BLaER1 treated with 17β-estradiol and CSF1 and Interleukin-3, amounts not matched to agents 10 nM and 100 nM (cell line): Measurements from ENCODE around the gene CAPN7.

ENCODE experiments used
- H3K27ac ChIP-seq, 11 experiments: shearing (Covaris generic); formaldehyde crosslinking; 2 replicates each; pipeline ENCODE4 v1.8.1; 2022
- H3K27me3 ChIP-seq, 11 experiments: shearing (Covaris generic); formaldehyde crosslinking; 2 replicates each; pipeline ENCODE4 v1.8.1; 2022
- H3K36me3 ChIP-seq, 11 experiments: shearing (Covaris generic); formaldehyde crosslinking; 2 replicates each; pipeline ENCODE4 v1.8.1; 2022
- H3K4me1 ChIP-seq, 10 experiments: shearing (Covaris generic); formaldehyde crosslinking; 2 replicates each; pipeline ENCODE4 v1.8.1; 2022
- H3K4me2 ChIP-seq, 11 experiments: shearing (Covaris generic); formaldehyde crosslinking; 2 replicates each; pipeline ENCODE4 v1.8.1; 2022
- H3K4me3 ChIP-seq, 10 experiments: shearing (Covaris generic); formaldehyde crosslinking; 2 replicates each; pipeline ENCODE4 v1.8.1; 2022
- H3K9ac ChIP-seq, 11 experiments: shearing (Covaris generic); formaldehyde crosslinking; 2 replicates each; pipeline ENCODE4 v1.8.1; 2022
- H3K9me3 ChIP-seq, 11 experiments: shearing (Covaris generic); formaldehyde crosslinking; replicated peaks in 1 of 11; 2 replicates each; pipeline ENCODE4 v1.8.1; 2022
- H4K20me1 ChIP-seq, 11 experiments: shearing (Covaris generic); formaldehyde crosslinking; 2 replicates each; pipeline ENCODE4 v1.8.1; 2022
- Cebpa-rat ChIP-seq, 11 experiments: shearing (Covaris generic); IDR thresholded peaks; 2 replicates each; pipeline ENCODE4 v1.8.1; 2022

CAPN7 gene

DNA sequence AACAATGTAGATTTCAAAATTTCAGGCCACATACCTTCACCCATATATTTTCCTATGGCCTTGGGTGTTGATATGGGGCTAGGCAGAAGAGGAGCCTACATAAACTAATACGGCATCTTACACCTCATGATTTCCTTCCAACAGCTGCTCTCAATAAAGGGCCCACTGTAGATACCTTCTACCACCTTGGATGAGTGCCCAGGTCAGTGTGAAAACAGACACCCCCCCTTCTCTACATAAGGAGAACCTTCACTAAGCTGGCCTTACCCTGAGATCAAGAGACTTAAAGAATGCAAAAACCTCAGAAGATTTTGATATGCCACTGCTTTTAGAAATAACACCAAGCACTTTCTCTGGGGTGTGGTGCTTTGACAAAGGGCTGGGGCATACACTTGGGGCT is 83.6 kb downstream of the CAPN7 start:
- no peak for TF ChIP-seq Cebpa-rat (IDR thresholded peaks at IDR 0.05)
- H3K4me3 ChIP-seq, result no peak overlapping the region
- no peak overlapping the region for H3K9ac ChIP-seq
- peak overlapping the region; percentile 73 to 98 (median 88) for H3K4me2 ChIP-seq
- H3K4me1 ChIP-seq, result peaks cover 46 to 100% (median 90%) of the 10 kb centered on the region in 10 experiments
- no peaks in the 10 kb centered on the region for H4K20me1 ChIP-seq
- peaks cover 0 to 6% (median 0%) of the 10 kb centered on the region in 11 experiments; a peak in 1 of 22 replicates for H3K9me3 ChIP-seq
- peaks cover 0 to 14% (median 0%) of the 10 kb centered on the region in 11 experiments; a peak in 6 of 22 replicates for H3K36me3 ChIP-seq
- H3K27me3 ChIP-seq, result no peaks in the 10 kb centered on the region; a peak in 1 of 22 replicates
- peak overlapping the region in 7 of 11 experiments; percentile 24 to 87 (median 70); a peak in 10 of 22 replicates for H3K27ac ChIP-seq

DNA sequence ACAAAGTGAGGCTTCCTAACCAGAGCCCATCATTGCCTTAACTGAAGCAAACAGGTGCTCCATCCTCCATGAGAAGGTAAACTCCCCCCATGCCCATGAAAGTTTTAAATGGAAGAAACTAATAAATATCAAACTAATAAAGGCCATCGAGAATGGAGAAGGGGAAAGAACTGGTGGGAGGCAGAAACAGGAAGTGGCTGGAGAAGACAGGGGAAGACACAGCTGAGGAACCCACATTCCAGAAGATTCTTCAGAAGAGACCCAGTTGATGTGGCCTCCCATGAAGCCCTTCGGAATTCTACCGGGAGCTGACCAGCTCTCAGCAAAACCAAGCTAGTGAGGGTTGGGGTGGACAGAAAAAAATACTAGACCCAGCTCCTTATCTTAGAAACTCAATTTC is 84.7 kb downstream of the CAPN7 start:
- Histone ChIP-seq H3K27ac (peak overlapping the region in 10 of 11 experiments; percentile 24 to 87 (median 73); a peak in 18 of 22 replicates), H3K4me2 (peak overlapping the region; percentile 73 to 98 (median 88)), H3K9ac (peak overlapping the region in 7 of 11 experiments; percentile 22 to 72 (median 55); a peak in 8 of 22 replicates), H3K4me1 (peaks cover 47 to 100% (median 94%) of the 10 kb centered on the region in 10 experiments), H4K20me1 (no peaks in the 10 kb centered on the region), H3K27me3 (no peaks in the 10 kb centered on the region; a peak in 1 of 22 replicates), H3K36me3 (peaks cover 0 to 15% (median 0%) of the 10 kb centered on the region in 11 experiments; a peak in 6 of 22 replicates), H3K4me3 (no peak overlapping the region; a peak in 1 of 20 replicates), H3K9me3 (peaks cover 0 to 8% (median 0%) of the 10 kb centered on the region in 11 experiments; a peak in 2 of 22 replicates)
- TF ChIP-seq Cebpa-rat (IDR thresholded peaks at IDR 0.05), result no peak

DNA sequence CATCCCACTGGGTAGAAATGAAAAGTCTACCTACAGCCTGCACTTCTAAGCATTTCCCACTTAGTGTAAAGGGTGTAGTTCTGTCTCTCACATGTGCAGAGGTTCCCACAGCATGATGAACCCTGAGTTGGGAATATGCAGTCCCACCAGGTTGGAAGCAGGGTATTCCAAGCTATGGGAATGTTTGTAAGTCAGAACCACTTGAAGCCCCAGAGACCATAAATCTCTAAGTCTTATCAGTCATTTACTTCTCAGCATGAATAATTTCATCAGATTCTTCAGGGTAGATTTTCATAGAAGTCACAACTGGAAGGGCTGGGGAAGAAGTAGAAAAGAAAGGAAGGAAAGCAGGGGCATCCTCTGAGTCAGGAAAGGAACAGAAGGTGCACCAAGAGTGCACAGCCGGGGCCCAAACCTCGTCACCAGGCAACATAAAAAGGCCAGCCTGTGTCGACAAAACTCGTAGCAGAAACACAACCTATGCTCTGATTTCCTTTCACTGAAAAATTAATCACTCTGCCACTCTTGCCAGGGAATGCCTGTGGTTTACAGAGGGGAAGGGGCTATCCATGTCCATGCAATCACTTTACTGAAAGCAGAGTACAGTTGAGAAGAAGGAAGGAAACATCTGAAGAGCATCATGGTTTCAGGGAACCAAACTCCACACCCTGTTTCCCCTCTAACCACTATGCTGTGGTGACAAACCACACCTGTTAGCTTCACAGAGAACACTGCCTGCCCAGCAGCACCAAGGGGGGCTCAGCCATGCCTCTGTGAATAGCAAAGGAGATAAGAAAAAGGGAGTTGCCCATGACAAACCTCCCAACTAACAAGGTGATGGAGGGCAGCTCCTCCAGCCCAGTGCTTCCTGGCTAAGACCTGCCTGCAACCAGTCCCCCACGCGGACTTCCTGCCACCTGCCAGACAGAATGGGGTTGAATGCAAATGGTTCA is 85.8 kb downstream of the CAPN7 start:
- peak overlapping the region in 10 of 11 experiments; percentile 22 to 72 (median 55); a peak in 17 of 22 replicates for H3K9ac ChIP-seq
- peaks cover 47 to 100% (median 98%) of the 10 kb centered on the region in 10 experiments for H3K4me1 ChIP-seq
- peak overlapping the region; percentile 73 to 98 (median 88) for H3K4me2 ChIP-seq
- H3K4me3 ChIP-seq, result peak overlapping the region in 3 of 10 experiments; percentile 19 to 38 (median 36); a peak in 5 of 20 replicates
- H3K9me3 ChIP-seq, result peaks cover 0 to 18% (median 0%) of the 10 kb centered on the region in 11 experiments; a peak in 6 of 22 replicates
- H3K36me3 ChIP-seq, result peaks cover 0 to 9% (median 0%) of the 10 kb centered on the region in 11 experiments; a peak in 1 of 22 replicates
- peak in 6 of 11 experiments; percentile 10 to 62 (median 40); a peak in 5 of 22 replicates for TF ChIP-seq Cebpa-rat (IDR thresholded peaks at IDR 0.05)
- no peaks in the 10 kb centered on the region for H4K20me1 ChIP-seq
- H3K27ac ChIP-seq, result peak overlapping the region; percentile 24 to 87 (median 71); a peak in 20 of 22 replicates
- H3K27me3 ChIP-seq, result no peaks in the 10 kb centered on the region; a peak in 1 of 22 replicates

DNA sequence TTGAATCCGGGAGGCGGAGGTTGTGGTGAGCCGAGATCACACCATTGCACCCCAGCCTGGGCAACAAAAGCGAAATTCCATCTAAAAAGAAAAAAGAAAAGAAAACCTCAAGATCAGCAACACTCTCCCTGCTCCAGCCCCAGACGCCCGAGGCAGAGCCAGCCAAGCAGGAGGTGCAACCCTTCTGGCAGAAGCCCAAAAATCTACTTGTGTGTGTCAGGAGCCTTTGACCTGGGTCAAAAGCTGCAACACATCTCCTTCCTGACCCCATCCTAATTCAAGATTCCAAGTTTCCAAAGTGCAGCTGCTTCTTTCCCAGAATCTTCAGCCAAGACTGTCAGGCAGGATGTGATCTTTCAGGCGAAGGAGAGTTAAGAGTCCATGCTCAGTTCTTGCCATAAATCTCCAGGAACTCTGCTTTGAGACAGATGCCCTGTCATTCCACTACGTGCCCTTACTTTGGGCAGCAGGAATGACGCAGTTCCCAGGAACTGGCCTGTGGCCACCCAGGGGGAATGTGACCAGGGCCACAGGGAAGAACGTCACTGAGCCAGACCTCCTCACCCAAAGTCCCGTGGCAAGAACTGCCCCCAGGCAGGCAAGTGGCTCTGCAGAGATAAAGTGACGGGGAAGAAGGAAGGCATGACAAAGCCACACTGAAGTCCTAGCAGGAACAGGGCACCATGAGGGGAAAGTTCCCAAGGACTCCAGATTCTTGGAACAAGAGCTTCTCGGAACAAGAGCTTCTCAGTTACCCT is 86.9 kb downstream of the CAPN7 start:
- Histone ChIP-seq H3K4me3 (no peak overlapping the region), H3K9ac (peak overlapping the region in 5 of 11 experiments; percentile 3 to 49 (median 34); a peak in 7 of 22 replicates), H4K20me1 (no peaks in the 10 kb centered on the region), H3K27me3 (no peaks in the 10 kb centered on the region; a peak in 1 of 22 replicates), H3K4me2 (peak overlapping the region; percentile 73 to 98 (median 88)), H3K4me1 (peaks cover 47 to 100% (median 88%) of the 10 kb centered on the region in 10 experiments), H3K9me3 (peaks cover 0 to 24% (median 0%) of the 10 kb centered on the region in 11 experiments; a peak in 7 of 22 replicates), H3K36me3 (peaks cover 0 to 9% (median 0%) of the 10 kb centered on the region in 11 experiments; a peak in 2 of 22 replicates), H3K27ac (peak overlapping the region; percentile 0 to 87 (median 70); a peak in 19 of 22 replicates)
- TF ChIP-seq Cebpa-rat (IDR thresholded peaks at IDR 0.05), result no peak

DNA sequence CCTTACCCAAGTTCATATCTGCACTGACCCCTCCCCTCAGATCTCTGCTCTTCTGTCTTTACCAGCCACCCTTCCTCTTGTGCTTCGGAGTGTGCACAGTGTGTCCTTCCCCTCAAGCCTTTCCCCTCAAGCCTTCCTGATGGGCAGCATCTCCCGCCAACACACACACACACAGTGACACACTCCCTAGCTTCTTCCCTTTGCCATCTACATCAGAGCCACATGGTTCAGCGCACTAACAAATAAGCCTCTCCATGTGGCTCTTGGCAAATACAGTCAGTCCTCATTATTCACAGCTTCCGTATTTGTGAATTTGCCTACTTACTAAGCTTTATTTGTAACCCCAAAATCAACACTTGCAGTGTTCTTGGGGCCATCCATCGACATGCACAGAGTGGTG is 88.9 kb downstream of the CAPN7 start:
- H3K36me3 ChIP-seq, result peaks cover 0 to 12% (median 0%) of the 10 kb centered on the region in 11 experiments; a peak in 2 of 22 replicates
- peaks cover 53 to 100% (median 88%) of the 10 kb centered on the region in 10 experiments for H3K4me1 ChIP-seq
- peak overlapping the region in 10 of 11 experiments; percentile 26 to 87 (median 72); a peak in 20 of 22 replicates for H3K27ac ChIP-seq

DNA sequence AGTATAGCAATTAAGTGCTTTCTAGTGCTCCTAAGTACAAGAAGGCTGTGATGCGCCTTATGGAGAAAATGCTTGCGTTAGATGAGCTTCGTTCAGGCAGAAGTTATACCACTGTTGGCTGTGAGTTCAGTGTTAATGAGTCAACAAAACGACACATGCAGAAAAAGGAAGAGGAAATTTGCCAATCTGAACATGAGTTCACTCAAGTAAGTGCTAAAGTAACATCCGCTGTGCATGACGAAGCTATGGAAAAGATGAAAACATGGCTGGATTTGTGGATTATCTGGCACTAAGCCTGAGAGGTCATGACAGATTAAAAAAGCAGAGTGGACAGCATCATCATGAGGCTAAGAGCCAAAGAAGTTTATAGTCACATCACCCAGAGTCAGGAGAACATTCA is 89.5 kb downstream of the CAPN7 start:
- no peak for TF ChIP-seq Cebpa-rat (IDR thresholded peaks at IDR 0.05)
- peak overlapping the region in 6 of 11 experiments; percentile 2 to 65 (median 43); a peak in 10 of 22 replicates for H3K9ac ChIP-seq
- no peaks in the 10 kb centered on the region for H4K20me1 ChIP-seq
- no peak overlapping the region; a peak in 1 of 20 replicates for H3K4me3 ChIP-seq
- H3K4me2 ChIP-seq, result peak overlapping the region; percentile 0 to 98 (median 88); a peak in 18 of 22 replicates
- H3K27ac ChIP-seq, result peak overlapping the region in 10 of 11 experiments; percentile 26 to 87 (median 72); a peak in 20 of 22 replicates
- H3K9me3 ChIP-seq, result peaks cover 0 to 19% (median 0%) of the 10 kb centered on the region in 11 experiments; a peak in 7 of 22 replicates
- no peaks in the 10 kb centered on the region for H3K27me3 ChIP-seq
- H3K4me1 ChIP-seq, result peaks cover 53 to 100% (median 88%) of the 10 kb centered on the region in 10 experiments
- H3K36me3 ChIP-seq, result peaks cover 0 to 12% (median 0%) of the 10 kb centered on the region in 11 experiments; a peak in 2 of 22 replicates

More for the DNA sequence above, 88.9 kb downstream of the CAPN7 start:
- Histone ChIP-seq H3K4me3 (peak overlapping the region in 1 of 10 experiments; percentile 17; a peak in 1 of 20 replicates), H4K20me1 (no peaks in the 10 kb centered on the region), H3K27me3 (no peaks in the 10 kb centered on the region), H3K9me3 (peaks cover 0 to 19% (median 0%) of the 10 kb centered on the region in 11 experiments; a peak in 7 of 22 replicates), H3K9ac (peak overlapping the region in 6 of 11 experiments; percentile 2 to 65 (median 43); a peak in 11 of 22 replicates), H3K4me2 (peak overlapping the region; percentile 0 to 98 (median 88); a peak in 18 of 22 replicates)
- no peak for TF ChIP-seq Cebpa-rat (IDR thresholded peaks at IDR 0.05)

DNA sequence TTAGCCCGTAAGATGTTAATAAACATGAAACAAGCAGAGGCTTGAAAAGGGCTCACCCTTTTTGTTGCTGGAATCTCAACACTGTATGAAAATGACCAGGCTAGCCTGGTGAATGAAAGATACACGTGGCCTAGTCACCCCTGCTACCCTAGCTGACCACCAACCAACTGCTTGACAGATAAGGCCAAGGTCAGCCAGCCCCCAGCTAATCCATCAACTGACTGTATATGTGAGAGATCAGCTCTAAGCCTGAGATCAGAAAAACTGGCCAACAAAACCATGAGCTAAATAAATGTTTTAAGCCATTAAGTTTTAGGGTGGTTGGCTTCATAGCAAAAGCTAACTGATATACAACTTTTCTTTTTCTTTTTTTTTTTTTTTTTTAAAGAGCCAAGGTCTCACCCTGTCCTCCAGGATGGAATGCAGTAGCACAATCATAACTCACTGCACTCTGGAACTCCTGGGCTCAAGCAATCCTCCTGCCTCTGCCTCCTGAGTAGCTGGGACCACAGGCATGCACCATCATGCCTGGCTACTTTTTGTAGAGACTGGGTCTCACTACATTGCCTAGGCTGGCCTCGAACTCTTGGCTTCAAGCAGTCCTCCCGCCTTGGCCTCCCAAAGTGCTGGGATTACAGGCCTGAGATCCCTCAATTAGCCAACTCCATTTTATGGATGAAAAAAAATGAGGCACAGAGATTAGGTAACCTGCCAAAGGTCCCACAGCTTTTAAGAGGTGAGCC is 91.7 kb downstream of the CAPN7 start:
- Histone ChIP-seq H3K27me3 (no peaks in the 10 kb centered on the region), H3K27ac (peak overlapping the region in 2 of 11 experiments; percentile 30 to 87; a peak in 4 of 22 replicates), H3K4me2 (peak overlapping the region in 6 of 11 experiments; percentile 74 to 92 (median 78); a peak in 9 of 22 replicates), H4K20me1 (no peaks in the 10 kb centered on the region), H3K4me3 (no peak overlapping the region), H3K9me3 (peaks cover 0 to 19% (median 0%) of the 10 kb centered on the region in 11 experiments; a peak in 7 of 22 replicates), H3K9ac (no peak overlapping the region), H3K4me1 (peaks cover 38 to 91% (median 80%) of the 10 kb centered on the region in 10 experiments), H3K36me3 (peaks cover 0 to 31% (median 0%) of the 10 kb centered on the region in 11 experiments; a peak in 6 of 22 replicates)
- TF ChIP-seq Cebpa-rat (IDR thresholded peaks at IDR 0.05), result no peak
